Smooth muscle cell (in vitro differentiated cells): ENCODE measurements around the gene NKAIN4. TPM values are rescaled to one million over a fixed set of nuclear protein-coding genes. Genes with fewer than 3 reads are reported as not detected.

ENCODE experiments used
- DNase-seq: peaks from one replicate; lab custom pipeline; 2025; ENCODE audit not compliant: unreplicated experiment; lab: John Stamatoyannopoulos, UW
- H2AFZ ChIP-seq: fragments of 200-600 bp; sonication (generic); 2 replicates; pipeline ENCODE4 v1.6.0; 2016; ENCODE audit warnings: antibody characterized with exemption, low read depth, mild to moderate bottlenecking
- H3F3A ChIP-seq: fragments of 200-600 bp; sonication (generic); 2 replicates; pipeline ENCODE4 v1.6.0; 2017; ENCODE audit warnings: antibody characterized with exemption, low read depth
- H3K27ac ChIP-seq: fragments of 200-600 bp; sonication (generic); 2 replicates; pipeline ENCODE4 v1.5.1; 2016; ENCODE audit warnings: low read depth, mild to moderate bottlenecking
- H3K27me3 ChIP-seq: fragments of 200-600 bp; sonication (generic); 2 replicates; pipeline ENCODE4 v1.6.1; 2016; ENCODE audit warnings: low read depth, mild to moderate bottlenecking
- H3K36me3 ChIP-seq: fragments of 200-600 bp; sonication (generic); 2 replicates; pipeline ENCODE4 v1.5.1; 2016; ENCODE audit warnings: low read depth
- H3K4me1 ChIP-seq: fragments of 200-600 bp; sonication (generic); 2 replicates; pipeline ENCODE4 v1.5.1; 2016; ENCODE audit warnings: low read depth
- H3K4me2 ChIP-seq: fragments of 200-600 bp; sonication (generic); 2 replicates; pipeline ENCODE4 v1.6.0; 2016; ENCODE audit warnings: mild to moderate bottlenecking
- H3K4me3 ChIP-seq: fragments of 200-600 bp; sonication (generic); 2 replicates; pipeline ENCODE4 v1.5.1; 2016; ENCODE audit warnings: mild to moderate bottlenecking
- H3K79me2 ChIP-seq: fragments of 200-600 bp; sonication (generic); 2 replicates; pipeline ENCODE4 v1.6.0; 2016; ENCODE audit warnings: low read depth, mild to moderate bottlenecking
- H3K9ac ChIP-seq: fragments of 200-600 bp; sonication (generic); 2 replicates; pipeline ENCODE4 v1.6.0; 2016; ENCODE audit warnings: low read depth
- H3K9me3 ChIP-seq: fragments of 200-600 bp; sonication (generic); replicated peaks from 2 replicates; pipeline ENCODE4 v1.5.1; 2016; ENCODE audit warnings: low read depth
- H4K20me1 ChIP-seq: fragments of 200-600 bp; sonication (generic); 2 replicates; pipeline ENCODE4 v1.6.0; 2016; ENCODE audit warnings: low read depth
- CTCF ChIP-seq: fragments of 200-600 bp; sonication (generic); IDR thresholded peaks from 2 replicates; pipeline ENCODE4 v1.5.1; 2017; ENCODE audit warnings: borderline replicate concordance, mild to moderate bottlenecking, antibody characterized with exemption; ENCODE audit not compliant: insufficient read depth, poor library complexity, severe bottlenecking
- WGBS: methylation state at CpG from one replicate; pipeline ENCODE4 v1.1.7; 2016; ENCODE audit warnings: low lambda C conversion rate; 5-methylcytosine and 5-hydroxymethylcytosine counted together
- polyA plus RNA-seq: library from polyadenylated mRNA; unstranded; fragments of >200 nt; fragmentation: Nextera tagmentation; extraction: Ambion mirVana; gene quantifications from 2 replicates; pipeline ENCODE4 v1.2.1, GENCODE V29; 2016
- total RNA-seq: library from RNA; depleted of rRNA; stranded (reverse); fragments of >200 nt; gene quantifications from 2 replicates; pipeline ENCODE4 v1.2.3, GENCODE V29; 2014

NKAIN4 gene
- total and polyA plus RNA-seq, 2 experiments from 2014 or later: 19.8 to 50.0 TPM

- peaks cover 11% of the 10 kb centered on the region for H4K20me1 ChIP-seq
- no peak overlapping the region for H3K4me3 ChIP-seq
- no peaks in the 10 kb centered on the region for H3K27me3 ChIP-seq
- H3F3A ChIP-seq: peaks cover 5% of the 10 kb centered on the region
- H3K4me1 ChIP-seq: peaks cover 7% of the 10 kb centered on the region
- TF ChIP-seq CTCF: no peak
- no peaks in the 10 kb centered on the region for H3K9me3 ChIP-seq
- H3K36me3 ChIP-seq: no peaks in the 10 kb centered on the region
- WGBS: 79% methylated on average over 8 of the region's 8 CpGs
- H3K27ac ChIP-seq: no peak overlapping the region
- H3K9ac ChIP-seq: no peak overlapping the region
- no peak for DNase-seq
- no peak overlapping the region for H3K4me2 ChIP-seq
- no peak overlapping the region for H2AFZ ChIP-seq
- H3K79me2 ChIP-seq: peaks cover 13% of the 10 kb centered on the region
Observed at GRCh38 chr20:63219447-63219821, 34.8 kb downstream of the NKAIN4 start.

DNA sequence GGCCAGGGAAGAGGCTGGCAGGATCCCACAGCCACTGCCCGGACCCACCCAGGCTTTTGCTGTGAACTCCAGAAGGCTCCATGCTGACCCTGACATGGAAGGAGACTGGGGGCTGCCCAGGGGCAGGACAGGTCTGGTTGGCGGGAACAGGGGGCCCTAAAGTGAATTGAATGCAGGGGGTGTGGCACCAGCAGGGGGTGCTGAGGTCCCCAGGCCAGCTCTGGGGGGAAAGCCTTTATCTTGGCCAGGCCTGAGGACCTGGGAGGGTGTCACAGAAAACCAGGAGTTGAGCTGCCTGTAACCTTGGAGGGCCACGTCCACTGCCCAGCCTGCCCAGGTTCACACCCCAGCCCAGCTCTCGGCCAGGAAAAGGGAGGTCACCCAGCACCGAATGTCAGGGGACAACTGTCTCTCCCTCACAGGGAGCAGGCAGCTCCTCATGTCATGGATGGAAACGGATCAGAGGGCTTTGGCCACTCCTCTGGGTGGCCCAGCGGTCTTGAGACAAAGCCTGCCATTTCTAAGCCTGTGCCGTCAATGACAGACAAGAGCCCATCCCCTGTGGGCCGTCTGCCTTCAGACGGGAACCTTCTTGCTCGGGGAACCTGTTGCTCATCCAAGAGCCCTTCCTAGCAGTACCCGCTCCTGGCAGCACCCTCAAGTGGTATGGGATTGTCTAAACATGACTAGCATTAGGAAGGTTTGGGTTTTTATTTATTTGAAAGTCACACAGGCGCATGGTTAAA lies 35.4 kb downstream of the NKAIN4 start:
- no peak overlapping the region for H3K27ac ChIP-seq
- no peak for DNase-seq
- no peak overlapping the region for H3K4me2 ChIP-seq
- WGBS: 86% methylated on average over 13 of the region's 13 CpGs
- H3K4me1 ChIP-seq: peaks cover 7% of the 10 kb centered on the region
- no peak overlapping the region for H3K4me3 ChIP-seq
- H3K9me3 ChIP-seq: no peaks in the 10 kb centered on the region
- H3K27me3 ChIP-seq: no peaks in the 10 kb centered on the region
- no peak for TF ChIP-seq CTCF
- no peak overlapping the region for H2AFZ ChIP-seq
- peaks cover 18% of the 10 kb centered on the region for H3K79me2 ChIP-seq
- H3F3A ChIP-seq: peaks cover 4% of the 10 kb centered on the region
- H3K9ac ChIP-seq: no peak overlapping the region
- no peaks in the 10 kb centered on the region for H3K36me3 ChIP-seq
- peaks cover 17% of the 10 kb centered on the region for H4K20me1 ChIP-seq

GRCh38 chr20:63217706-63218105 lies 36.6 kb downstream of the NKAIN4 start:
- H3K27me3 ChIP-seq: no peaks in the 10 kb centered on the region
- WGBS: 94% methylated on average over 7 of the region's 7 CpGs

More at GRCh38 chr20:63217706-63218105, 36.6 kb downstream of the NKAIN4 start:
- peaks cover 29% of the 10 kb centered on the region for H4K20me1 ChIP-seq
- H2AFZ ChIP-seq: no peak overlapping the region
- no peak overlapping the region for H3K4me3 ChIP-seq
- H3K4me2 ChIP-seq: no peak overlapping the region
- peaks cover 7% of the 10 kb centered on the region for H3K4me1 ChIP-seq
- no peaks in the 10 kb centered on the region for H3F3A ChIP-seq
- DNase-seq: no peak
- H3K9ac ChIP-seq: no peak overlapping the region
- no peak for TF ChIP-seq CTCF
- no peaks in the 10 kb centered on the region for H3K9me3 ChIP-seq
- no peak overlapping the region for H3K27ac ChIP-seq
- H3K79me2 ChIP-seq: peaks cover 30% of the 10 kb centered on the region
- no peaks in the 10 kb centered on the region for H3K36me3 ChIP-seq
